ENCODE results near the gene PIP5K1A. TPM values are rescaled to one million over a fixed set of nuclear protein-coding genes. Genes with fewer than 3 reads are reported as not detected.

The PIP5K1A gene
- 84.0 and 95.5 TPM in 2 replicates for total RNA-seq
- long read RNA-seq, transcript PIP5K1A-204 (15 exons, 3,737 nt) = minor isoform, 8 of 75 reads
- long read RNA-seq, transcript PIP5K1A-201 (15 exons, 3,767 nt) = major isoform, 30 of 75 reads
- long read RNA-seq, partial matches to known transcripts = 23 of 75 reads
- long read RNA-seq, other reads (novel, unspliced or antisense) = 14 of 75 reads

- TF ChIP-seq CTCF (IDR thresholded peaks at IDR 0.05; ENCODE audit: unreplicated experiment) = no peak
- Mint-ChIP-seq H3K4me3 (ENCODE audit: low read depth) (peak within 1 kb of the TSS; percentile 97), H3K9me3 (ENCODE audit: low read depth) (no peaks in the 10 kb centered on the region), H3K36me3 (ENCODE audit: insufficient read depth) (no peaks in the 10 kb centered on the region), H3K4me1 (ENCODE audit: low read depth) (peaks cover 31% of the 10 kb centered on the region), H3K27me3 (peaks cover 3% of the 10 kb centered on the region), H3K27ac (peak within 1 kb of the TSS; percentile 100)
- DNase-seq (ENCODE audit: low spot score, unreplicated experiment) = peak; percentile 96
These were observed at the start of gene PIP5K1A for GRCh38 chr1:151198254-151199127. Gene PIP5K1A, plus strand, starts transcription at chr1:151198552. Its CDS starts 445 bp downstream, at chr1:151198997.

GRCh38 chr1:151156515-151156819, 41.9 kb upstream of the PIP5K1A start, which contains the start of gene TNFAIP8L2:
Gene TNFAIP8L2, plus strand, starts transcription at chr1:151156649. Its CDS starts 2,049 bp downstream, at chr1:151158698.
- Mint-ChIP-seq H3K9me3 (ENCODE audit: low read depth) (no peaks in the 10 kb centered on the region), H3K36me3 (ENCODE audit: insufficient read depth) (peaks cover 13% of the 10 kb centered on the region), H3K4me3 (ENCODE audit: low read depth) (no peak within 1 kb of the TSS), H3K4me1 (ENCODE audit: low read depth) (no peaks in the 10 kb centered on the region), H3K27ac (no peak within 1 kb of the TSS), H3K27me3 (no peaks in the 10 kb centered on the region)
- no peak for TF ChIP-seq CTCF (IDR thresholded peaks at IDR 0.05; ENCODE audit: unreplicated experiment)
- no peak for DNase-seq (ENCODE audit: low spot score, unreplicated experiment)

- H3K9me3 Mint-ChIP-seq (ENCODE audit: low read depth) = no peaks in the 10 kb centered on the region
- no peak for TF ChIP-seq CTCF (IDR thresholded peaks at IDR 0.05; ENCODE audit: unreplicated experiment)
- no peaks in the 10 kb centered on the region for H3K4me1 Mint-ChIP-seq (ENCODE audit: low read depth)
- no peak for DNase-seq (ENCODE audit: low spot score, unreplicated experiment)
- H3K27me3 Mint-ChIP-seq = no peaks in the 10 kb centered on the region
- peaks cover 16% of the 10 kb centered on the region for H3K36me3 Mint-ChIP-seq (ENCODE audit: insufficient read depth)
- H3K4me3 Mint-ChIP-seq (ENCODE audit: low read depth) = no peak overlapping the region
- no peak overlapping the region for H3K27ac Mint-ChIP-seq
These were observed 41.3 kb upstream of the PIP5K1A start for GRCh38 chr1:151157067-151157531.

GRCh38 chr1:151158326-151158725, 40.0 kb upstream of the PIP5K1A start:
- no peaks in the 10 kb centered on the region for H3K4me1 Mint-ChIP-seq (ENCODE audit: low read depth)
- H3K27me3 Mint-ChIP-seq = no peaks in the 10 kb centered on the region
- no peak overlapping the region for H3K4me3 Mint-ChIP-seq (ENCODE audit: low read depth)
- peaks cover 16% of the 10 kb centered on the region for H3K36me3 Mint-ChIP-seq (ENCODE audit: insufficient read depth)
- DNase-seq (ENCODE audit: low spot score, unreplicated experiment) = no peak
- no peak for TF ChIP-seq CTCF (IDR thresholded peaks at IDR 0.05; ENCODE audit: unreplicated experiment)
- no peaks in the 10 kb centered on the region for H3K9me3 Mint-ChIP-seq (ENCODE audit: low read depth)
- no peak overlapping the region for H3K27ac Mint-ChIP-seq

GRCh38 chr1:151158751-151159251, 39.6 kb upstream of the PIP5K1A start:
- H3K27me3 Mint-ChIP-seq = no peaks in the 10 kb centered on the region
- H3K36me3 Mint-ChIP-seq (ENCODE audit: insufficient read depth) = peaks cover 16% of the 10 kb centered on the region
- H3K4me1 Mint-ChIP-seq (ENCODE audit: low read depth) = no peaks in the 10 kb centered on the region
- H3K27ac Mint-ChIP-seq = peak overlapping the region; percentile 65
- H3K9me3 Mint-ChIP-seq (ENCODE audit: low read depth) = no peaks in the 10 kb centered on the region
- no peak for DNase-seq (ENCODE audit: low spot score, unreplicated experiment)
- no peak for TF ChIP-seq CTCF (IDR thresholded peaks at IDR 0.05; ENCODE audit: unreplicated experiment)
- H3K4me3 Mint-ChIP-seq (ENCODE audit: low read depth) = no peak overlapping the region
